ENCODE data around the gene GNG13.
"Not testable (repeated sequence)": the region's sequence is repeated elsewhere in the genome, so short reads cannot be mapped to it uniquely, and the experiment has no call there.

The GNG13 gene

GRCh38 chr16:778447-778846 lies 22.1 kb downstream of the GNG13 start:
- no peak for DNase-seq (ENCODE audit: low read depth in 2 of 2)

GRCh38 chr16:777826-778225 lies 22.7 kb downstream of the GNG13 start:
- no peak for DNase-seq (ENCODE audit: low read depth in 2 of 2)

- no peak for DNase-seq (ENCODE audit: low read depth in 2 of 2)
These were observed 23.7 kb downstream of the GNG13 start for GRCh38 chr16:776824-777223.

- not testable (repeated sequence) for DNase-seq (ENCODE audit: low read depth in 2 of 2)
These were observed 24.2 kb downstream of the GNG13 start for GRCh38 chr16:776298-776697.

- DNase-seq (ENCODE audit: low read depth in 2 of 2), result no peak
These were observed 25.2 kb downstream of the GNG13 start for GRCh38 chr16:775236-775796.

GRCh38 chr16:774086-775001 lies 26.2 kb downstream of the GNG13 start:
- no peak for DNase-seq (ENCODE audit: low read depth in 2 of 2)

- DNase-seq (ENCODE audit: low read depth in 2 of 2), result no peak
These were observed 27.6 kb downstream of the GNG13 start for GRCh38 chr16:772959-773358.

GRCh38 chr16:770411-770810 lies 30.1 kb downstream of the GNG13 start:
- DNase-seq (ENCODE audit: low read depth in 2 of 2), result no peak

- no peak for DNase-seq (ENCODE audit: low read depth in 2 of 2)
These were observed 30.6 kb downstream of the GNG13 start for GRCh38 chr16:769934-770333.

- no peak for DNase-seq (ENCODE audit: low read depth in 2 of 2)
These were observed 31.2 kb downstream of the GNG13 start for GRCh38 chr16:769184-769784.

GRCh38 chr16:768428-768827 lies 32.1 kb downstream of the GNG13 start:
- DNase-seq (ENCODE audit: low read depth in 2 of 2), result no peak

- DNase-seq (ENCODE audit: low read depth in 2 of 2), result no peak
These were observed 32.7 kb downstream of the GNG13 start for GRCh38 chr16:767743-768235.

- no peak for DNase-seq (ENCODE audit: low read depth in 2 of 2)
These were observed 33.5 kb downstream of the GNG13 start for GRCh38 chr16:766820-767640.

- DNase-seq (ENCODE audit: low read depth in 2 of 2), result no peak
These were observed 34.3 kb downstream of the GNG13 start for GRCh38 chr16:766008-766819.

- no peak for DNase-seq (ENCODE audit: low read depth in 2 of 2)
These were observed 35.1 kb downstream of the GNG13 start for GRCh38 chr16:765488-765865.

- DNase-seq (ENCODE audit: low read depth in 2 of 2), result no peak
These were observed 35.6 kb downstream of the GNG13 start for GRCh38 chr16:764848-765487.

- no peak for DNase-seq (ENCODE audit: low read depth in 2 of 2)
These were observed 36.3 kb downstream of the GNG13 start for GRCh38 chr16:764184-764750.

- no peak for DNase-seq (ENCODE audit: low read depth in 2 of 2)
These were observed 37.0 kb downstream of the GNG13 start for GRCh38 chr16:763369-764183.

GRCh38 chr16:762595-763268 lies 37.8 kb downstream of the GNG13 start:
- no peak for DNase-seq (ENCODE audit: low read depth in 2 of 2)

All from stimulated activated CD8-positive, alpha-beta memory T cell treated with anti-CD3 and anti-CD28 coated beads, Interleukin-7, amount 100 ng/mL, for 4 hours (primary cell).